ENCODE data around the gene PNO1.
"Not testable (repeated sequence)": the region's sequence is repeated elsewhere in the genome, so short reads cannot be mapped to it uniquely, and the experiment has no call there.

PNO1 gene

GRCh38 chr2:68156419-68156818 lies 1.3 kb upstream of the PNO1 start:
- DNase-seq (ENCODE audit: low spot score) (no peak), FAIRE-seq (no peak)

GRCh38 chr2:68157002-68157401 lies 686 bp upstream of the PNO1 start:
- DNase-seq (ENCODE audit: low spot score) (peak; percentile 64), FAIRE-seq (no peak)

- DNase-seq (ENCODE audit: low spot score) (no peak), FAIRE-seq (no peak)
These were observed 403 bp downstream of the PNO1 start for GRCh38 chr2:68158134-68158447.

GRCh38 chr2:68163641-68164040 lies 6.0 kb downstream of the PNO1 start:
- DNase-seq (ENCODE audit: low spot score) = no peak
- FAIRE-seq = no peak

GRCh38 chr2:68167186-68167585 lies 9.5 kb downstream of the PNO1 start:
- DNase-seq (ENCODE audit: low spot score) = no peak
- FAIRE-seq = no peak

GRCh38 chr2:68169308-68169707 lies 11.6 kb downstream of the PNO1 start:
- FAIRE-seq = no peak
- DNase-seq (ENCODE audit: low spot score) = no peak

GRCh38 chr2:68171146-68171545 lies 13.5 kb downstream of the PNO1 start:
- FAIRE-seq = no peak
- no peak for DNase-seq (ENCODE audit: low spot score)

- DNase-seq (ENCODE audit: low spot score) (no peak), FAIRE-seq (no peak)
These were observed 14.0 kb downstream of the PNO1 start for GRCh38 chr2:68171684-68172083.

- no peak for DNase-seq (ENCODE audit: low spot score)
- no peak for FAIRE-seq
These were observed 14.8 kb downstream of the PNO1 start for GRCh38 chr2:68172521-68172920.

- no peak for FAIRE-seq
These were observed 15.5 kb downstream of the PNO1 start for GRCh38 chr2:68172990-68173700.

GRCh38 chr2:68175210-68175609 lies 17.5 kb downstream of the PNO1 start:
- not testable (repeated sequence) for DNase-seq (ENCODE audit: low spot score); FAIRE-seq

More at GRCh38 chr2:68172990-68173700, 15.5 kb downstream of the PNO1 start:
- DNase-seq (ENCODE audit: low spot score) = no peak

GRCh38 chr2:68176657-68177056 lies 19.0 kb downstream of the PNO1 start:
- FAIRE-seq (no peak), DNase-seq (ENCODE audit: low spot score) (no peak)

- DNase-seq (ENCODE audit: low spot score) (no peak), FAIRE-seq (no peak)
These were observed 19.9 kb downstream of the PNO1 start for GRCh38 chr2:68177541-68177940.

- FAIRE-seq (no peak), DNase-seq (ENCODE audit: low spot score) (no peak)
These were observed 20.7 kb downstream of the PNO1 start for GRCh38 chr2:68178432-68178831.

- DNase-seq (ENCODE audit: low spot score) (no peak), FAIRE-seq (no peak)
These were observed 21.4 kb downstream of the PNO1 start for GRCh38 chr2:68178954-68179627.

GRCh38 chr2:68182902-68183301 lies 25.2 kb downstream of the PNO1 start:
- FAIRE-seq = no peak
- no peak for DNase-seq (ENCODE audit: low spot score)

GRCh38 chr2:68185541-68186164 lies 28.0 kb downstream of the PNO1 start:
- DNase-seq (ENCODE audit: low spot score) (peak; percentile 60), FAIRE-seq (no peak)

GRCh38 chr2:68187329-68187728 lies 29.6 kb downstream of the PNO1 start:
- no peak for FAIRE-seq
- no peak for DNase-seq (ENCODE audit: low spot score)

GRCh38 chr2:68188831-68189230 lies 31.1 kb downstream of the PNO1 start:
- no peak for DNase-seq (ENCODE audit: low spot score)

GRCh38 chr2:68189991-68190784 lies 32.5 kb downstream of the PNO1 start:
- FAIRE-seq (no peak), DNase-seq (ENCODE audit: low spot score) (no peak)

More at GRCh38 chr2:68188831-68189230, 31.1 kb downstream of the PNO1 start:
- FAIRE-seq = no peak

- DNase-seq (ENCODE audit: low spot score) = no peak
- FAIRE-seq = no peak
These were observed 33.5 kb downstream of the PNO1 start for GRCh38 chr2:68190991-68191731.

All from urothelium cell line (cell line).